GM13977 (cell line): ENCODE data around the gene POLE.

Experiments used
- DNase-seq: peaks from one replicate; pipeline ENCODE4 v3.0.0; 2012; ENCODE audit warnings: low spot score
- CTCF ChIP-seq: IDR thresholded peaks from 2 replicates; pipeline ENCODE4 v1.5.1; 2012; ENCODE audit warnings: mild to moderate bottlenecking, control low read depth; ENCODE audit not compliant: insufficient read depth; ENCODE audit errors: extremely low read depth, missing control alignments
- in situ Hi-C: fragments of 300-500 bp; cut with MboI; formaldehyde crosslinking; loops from one replicate; pipeline ENCODE4 v1.12.0; 2022; ENCODE audit warnings: low sequenced_read_pairs, low pct_unique_long_range_greater_than_20kb, mixed read lengths, inconsistent platforms; ENCODE audit not compliant: unreplicated experiment

The POLE gene

GRCh38 chr12:132639956-132640520 is 47.1 kb downstream of the POLE start:
- in situ Hi-C loops: no loop called here
- no peak for TF ChIP-seq CTCF
- no peak for DNase-seq

DNA sequence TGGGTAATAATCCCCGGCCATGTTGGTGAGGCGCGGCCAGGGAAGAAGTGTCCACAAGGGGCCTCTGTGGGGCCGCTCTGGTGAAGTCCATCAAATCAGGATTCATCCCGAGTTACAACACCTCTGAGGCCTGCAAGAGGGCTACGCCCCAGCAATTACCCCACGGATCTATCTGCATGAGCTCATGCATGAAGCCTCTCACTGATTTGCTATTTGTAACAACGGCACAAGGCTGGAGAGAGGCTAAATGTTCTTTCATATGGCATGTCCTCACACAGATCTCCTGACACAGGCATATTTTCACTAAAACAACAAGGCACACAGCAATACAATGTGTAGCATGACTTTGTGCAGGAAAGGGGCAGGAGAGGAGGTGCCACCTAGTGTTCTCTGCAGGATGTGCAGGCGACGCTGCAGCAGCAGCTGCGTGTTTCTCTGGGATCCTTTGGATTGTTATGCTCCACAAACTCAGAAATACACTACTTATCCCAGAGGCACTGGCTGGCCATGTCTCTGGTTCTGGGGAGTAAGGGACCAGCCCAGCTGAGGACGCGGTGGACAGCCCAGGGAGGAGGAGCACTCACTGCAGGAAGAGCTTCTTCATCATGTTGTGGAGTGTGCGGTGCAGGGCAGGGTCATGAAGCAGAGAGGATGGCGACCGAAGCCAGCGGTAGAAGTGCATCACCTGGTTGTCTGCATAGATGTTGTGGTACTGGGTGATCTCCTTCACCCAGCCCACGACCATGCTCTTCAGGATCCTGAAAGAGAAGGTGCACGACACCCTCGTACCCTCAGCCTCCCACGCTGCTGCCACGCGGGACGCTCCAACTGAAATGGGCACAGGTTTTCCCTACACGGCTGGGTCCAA is 48.4 kb downstream of the POLE start:
- DNase-seq: peak; percentile 63
- in situ Hi-C loops: no loop called here
- TF ChIP-seq CTCF: peak; percentile 65

DNA sequence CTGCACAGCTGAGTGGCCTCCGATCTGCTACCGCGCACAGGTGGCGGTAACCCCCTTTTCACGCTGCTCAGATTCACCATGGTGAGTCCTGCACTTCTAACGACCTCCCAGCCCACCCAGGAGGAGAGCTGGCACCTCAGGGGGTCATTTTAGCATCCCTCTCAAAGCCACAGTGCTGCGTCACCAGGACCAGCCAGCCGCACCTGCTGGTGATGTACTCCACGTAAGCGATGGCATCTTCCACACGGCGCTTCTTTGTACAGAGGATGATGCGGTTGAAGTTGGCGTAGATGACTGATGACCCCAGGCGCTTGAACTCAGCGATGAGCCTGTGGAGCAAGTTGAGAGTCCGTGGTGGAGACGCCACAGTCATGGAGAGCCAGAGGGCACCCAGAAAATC is 49.3 kb downstream of the POLE start:
- no peak for TF ChIP-seq CTCF
- no peak for DNase-seq
- in situ Hi-C loops: no loop called here

GRCh38 chr12:132635076-132635955 is 51.8 kb downstream of the POLE start:
- no peak for DNase-seq
- no peak for TF ChIP-seq CTCF
- in situ Hi-C loops: no loop called here

DNA sequence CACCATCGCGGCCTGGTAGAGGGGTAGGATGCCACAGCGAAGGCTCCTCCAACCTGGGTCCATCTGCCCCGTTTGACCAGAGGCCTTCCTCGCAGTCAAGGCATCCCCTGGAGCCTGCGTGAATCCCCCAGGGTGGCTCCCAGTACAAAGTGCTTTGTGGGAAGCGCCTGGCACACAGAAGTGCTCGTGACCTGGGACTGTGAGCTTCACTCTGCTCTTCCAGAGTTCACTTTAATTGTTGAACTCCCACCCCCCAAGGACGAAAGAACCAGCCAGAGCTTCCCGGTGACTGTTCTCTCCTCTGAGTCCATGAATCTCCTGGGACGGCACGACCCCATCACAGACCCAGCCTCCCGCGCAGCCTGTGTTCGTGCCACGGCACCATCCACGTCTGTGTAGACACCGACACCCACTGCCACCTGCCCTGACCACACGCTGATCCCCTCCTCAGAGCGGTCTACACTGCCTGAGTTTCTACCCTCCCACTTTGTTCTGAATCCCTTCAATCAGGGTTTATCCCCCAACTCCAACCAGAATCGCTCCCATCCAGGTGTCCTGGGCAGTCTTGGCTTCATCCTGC is 52.6 kb downstream of the POLE start:
- no peak for DNase-seq
- TF ChIP-seq CTCF: no peak
- in situ Hi-C loops: no loop called here

GRCh38 chr12:132633901-132634300 is 53.2 kb downstream of the POLE start:
- no peak for TF ChIP-seq CTCF
- DNase-seq: no peak
- in situ Hi-C loops: no loop called here
